GM19452 (cell line): ENCODE results near the gene UBE2D2.

Source experiments
- ATAC-seq: cut with Tn5 transposase; IDR thresholded peaks from one replicate; pipeline ENCODE4 v1.9.1; 2021; ENCODE audit not compliant: unreplicated experiment

Gene UBE2D2

GRCh38 chr5:139659695-139660101 is 98.6 kb downstream of the UBE2D2 start:
- ATAC-seq, result no peak

GRCh38 chr5:139660105-139660922 is 99.2 kb downstream of the UBE2D2 start:
- ATAC-seq, result no peak

- no peak for ATAC-seq
Measured at GRCh38 chr5:139660923-139661814, 100.0 kb downstream of the UBE2D2 start.

- no peak for ATAC-seq
Measured at GRCh38 chr5:139662617-139663016, 101.5 kb downstream of the UBE2D2 start.

- ATAC-seq, result no peak
Measured at GRCh38 chr5:139663207-139664085, 102.3 kb downstream of the UBE2D2 start.

- ATAC-seq, result peak; percentile 47
Measured at GRCh38 chr5:139664086-139664693, 103.1 kb downstream of the UBE2D2 start.

- ATAC-seq, result no peak
Measured at GRCh38 chr5:139664727-139665351, 103.7 kb downstream of the UBE2D2 start.

GRCh38 chr5:139665626-139666025 is 104.5 kb downstream of the UBE2D2 start:
- ATAC-seq, result no peak

- ATAC-seq, result no peak
Measured at GRCh38 chr5:139666551-139666950, 105.4 kb downstream of the UBE2D2 start.

GRCh38 chr5:139667001-139667729 is 106.0 kb downstream of the UBE2D2 start:
- no peak for ATAC-seq

GRCh38 chr5:139667730-139668063 is 106.6 kb downstream of the UBE2D2 start:
- no peak for ATAC-seq

- no peak for ATAC-seq
Measured at GRCh38 chr5:139668064-139668880, 107.1 kb downstream of the UBE2D2 start.

- ATAC-seq, result no peak
Measured at GRCh38 chr5:139668924-139669661, 108.0 kb downstream of the UBE2D2 start.

- peak; percentile 24 for ATAC-seq
Measured at GRCh38 chr5:139669662-139670368, 108.7 kb downstream of the UBE2D2 start.

GRCh38 chr5:139670369-139671095 is 109.4 kb downstream of the UBE2D2 start:
- ATAC-seq, result peak; percentile 53

- ATAC-seq, result no peak
Measured at GRCh38 chr5:139671096-139671841, 110.1 kb downstream of the UBE2D2 start.
